K562 (cell line): Measurements from ENCODE around the gene PLCL2. TPM values are rescaled to one million over a fixed set of nuclear protein-coding genes. Genes with fewer than 3 reads are reported as not detected.

Experiments
- ATAC-seq: fragments of 200-7000 bp; cut with Tn5 transposase; 3 replicates; pipeline ENCODE4 v1.9.1; 2020; ENCODE audit warnings: moderate library complexity
- BruUV-seq: library from RNA; stranded (reverse); fragments of 400-500 nt; replicated peaks from 2 replicates; lab custom pipeline; 2021; lab: Mats Ljungman, UMichigan
- CTCF ChIA-PET: fragments of 300-600 bp; formaldehyde crosslinking; extraction: SDS; loops from one replicate; lab custom pipeline; 2021; ENCODE audit warnings: low intra/inter-chr PET ratio; lab: Yijun Ruan, JAX
- POLR2A ChIA-PET: fragments of 300-600, 350-650 bp; sonication (Branson Sonifier 250); formaldehyde crosslinking; extraction: SDS; loops from one replicate; lab custom pipeline; 2021; ENCODE audit warnings: antibody characterized with exemption, inconsistent platforms; lab: Yijun Ruan, JAX
- DNase-seq, 4 experiments: peaks; one replicate each; pipeline versions ENCODE4 v3.0.0 to v3.0.0-alpha.2; 2011 to 2018; ENCODE audit warnings: low spot score in 3 of 4, mixed read lengths in 3 of 4; ENCODE audit errors: extremely low read depth in 1 of 4
- FAIRE-seq: peaks from 2 replicates; lab custom pipeline; 2011; peaks lifted over from hg19 to GRCh38; lab: Jason Lieb, UNC
- H2AFZ ChIP-seq: 2 replicates; pipeline ENCODE4 v1.6.0; 2011; ENCODE audit warnings: low read depth, low read length, control low read depth, inconsistent platforms
- H3K27ac ChIP-seq: fragments of 200-600 bp; 3 replicates; pipeline ENCODE4 v1.8.0; 2011; ENCODE audit warnings: low read depth, mild to moderate bottlenecking, control low read depth, inconsistent platforms, low read length, moderate library complexity, mixed read lengths; ENCODE audit errors: extremely low read depth
- H3K27me3 ChIP-seq, 2 experiments: fragments of 300-600 bp in 1 of 2; 2 replicates in 1 of 2; 3 replicates in 1 of 2; pipeline versions ENCODE4 v1.6.0 to v1.8.0; 2011; ENCODE audit warnings: inconsistent platforms in 2 of 2, low read length in 2 of 2, mild to moderate bottlenecking in 1 of 2, mixed read lengths in 1 of 2, moderate library complexity in 1 of 2; ENCODE audit not compliant: control insufficient read depth in 2 of 2, insufficient read depth in 2 of 2
- H3K36me3 ChIP-seq: fragments of 300-600 bp; 3 replicates; pipeline ENCODE4 v1.8.0; 2011; ENCODE audit warnings: mild to moderate bottlenecking, low read length, inconsistent platforms; ENCODE audit not compliant: control insufficient read depth, insufficient read depth
- H3K4me1 ChIP-seq, 2 experiments: fragments of 200-600 bp in 1 of 2; replicated peaks in 1 of 2; 2 replicates in 1 of 2; 3 replicates in 1 of 2; pipeline versions ENCODE4 v1.5.1 to v1.8.0; 2011; ENCODE audit warnings: inconsistent platforms in 2 of 2, low read length in 2 of 2, mild to moderate bottlenecking in 1 of 2, mixed read lengths in 1 of 2, moderate library complexity in 1 of 2; ENCODE audit not compliant: control insufficient read depth in 2 of 2, insufficient read depth in 2 of 2
- H3K4me2 ChIP-seq: 2 replicates; pipeline ENCODE4 v1.6.1; 2011; ENCODE audit warnings: low read length, control low read depth, inconsistent platforms, mixed read lengths; ENCODE audit not compliant: insufficient read depth
- H3K4me3 ChIP-seq: fragments of 200-600 bp; sonication (generic), shearing (Covaris generic); 2 replicates; pipeline ENCODE4 v1.5.1; 2016; ENCODE audit warnings: control low read depth, inconsistent platforms
- H3K79me2 ChIP-seq: fragments of 200-600 bp; 3 replicates; pipeline ENCODE4 v1.8.0; 2011; ENCODE audit warnings: low read length, inconsistent platforms; ENCODE audit not compliant: control insufficient read depth, insufficient read depth
- H3K9ac ChIP-seq, 2 experiments: 2 replicates each; pipeline versions ENCODE4 v1.6.0 to v1.6.1; 2011; ENCODE audit warnings: low read depth in 2 of 2, low read length in 2 of 2, control low read depth in 1 of 2, inconsistent platforms in 1 of 2, mild to moderate bottlenecking in 1 of 2, mixed read lengths in 1 of 2; ENCODE audit not compliant: insufficient read depth in 1 of 2
- H3K9me1 ChIP-seq: one replicate; pipeline ENCODE4 v1.6.0; 2011; ENCODE audit warnings: inconsistent platforms, mild to moderate bottlenecking, low read length, moderate library complexity; ENCODE audit not compliant: control insufficient read depth, insufficient read depth
- H3K9me3 ChIP-seq: replicated peaks from 2 replicates; pipeline ENCODE4 v1.5.1; 2011; ENCODE audit warnings: low read depth, low read length, inconsistent platforms; ENCODE audit not compliant: control insufficient read depth, insufficient read depth
- H4K20me1 ChIP-seq: replicated peaks from 2 replicates; pipeline ENCODE4 v1.6.1; 2011; ENCODE audit warnings: low read length, inconsistent platforms, mixed read lengths; ENCODE audit not compliant: control insufficient read depth, insufficient read depth
- ARID2 ChIP-seq: fragments of 450-650 bp; IDR thresholded peaks from 2 replicates; pipeline ENCODE4 v1.6.1; 2017; ENCODE audit warnings: antibody characterized with exemption, mild to moderate bottlenecking
- CBX1 ChIP-seq: sonication (generic); IDR thresholded peaks from 2 replicates; pipeline ENCODE4 v1.6.1; 2016; ENCODE audit warnings: antibody characterized with exemption, low read depth, mild to moderate bottlenecking
- RNF2 ChIP-seq: sonication (generic); IDR thresholded peaks from 2 replicates; pipeline ENCODE4 v1.6.1; 2016
- ZNF143 ChIP-seq: sonication (generic); formaldehyde crosslinking; IDR thresholded peaks from 2 replicates; pipeline ENCODE4 v1.9.0; 2022; ENCODE audit warnings: mild to moderate bottlenecking, missing genetic modification reagents
- WGBS: fragments of 100-300 bp; shearing (Covaris generic); methylation state at CpG from one replicate; pipeline ENCODE4 v1.1.6; 2016; ENCODE audit warnings: low coverage, mixed read lengths; ENCODE audit not compliant: insufficient coverage; ENCODE audit errors: missing lambda C conversion rate; 5-methylcytosine and 5-hydroxymethylcytosine counted together
- in situ Hi-C: fragments of 300-500 bp; cut with MboI; formaldehyde crosslinking; loops from 4 replicates; pipeline ENCODE4 v1.15.0; 2018; ENCODE audit warnings: inconsistent platforms, mixed read lengths
- intact Hi-C: fragments of 100-400 bp; cut with micrococcal nuclease; formaldehyde crosslinking; loops from 2 replicates; pipeline ENCODE4 v1.14.2; 2022
- polyA plus RNA-seq, 8 experiments: library from polyadenylated mRNA; depleted of rRNA in 4 of 8; stranded (reverse) in 5 of 8; unstranded in 3 of 8; fragments of >200 nt; fragmentation: Nextera tagmentation in 2 of 8; fragmentation: Illumina TruSeq in 1 of 8; extraction: Ambion mirVana in 2 of 8; extraction: Trizol in 1 of 8; gene quantifications; 2 replicates each; pipeline versions ENCODE4 v1.2.1 to v1.2.3, GENCODE V29; 2011 to 2014; ENCODE audit warnings: inconsistent platforms in 1 of 8, missing spikeins in 1 of 8
- total RNA-seq, 7 experiments: library from RNA; depleted of rRNA in 6 of 7; stranded (reverse); fragments of >200 nt in 6 of 7; fragmentation: Illumina TruSeq in 2 of 7; extraction: Trizol in 2 of 7; gene quantifications; 2 replicates each; pipeline versions ENCODE4 v1.2.1 to v1.2.3, GENCODE V29; 2011 to 2021; ENCODE audit warnings: low replicate concordance in 1 of 7
- TF ChIP-seq, protein P1 (sequence below): fragments of 250-450 bp; sonication (Bioruptor Pico); IDR thresholded peaks from 2 replicates; pipeline ENCODE4 v1.5.1; 2021; ENCODE audit warnings: mild to moderate bottlenecking
- TF ChIP-seq, protein P2 (sequence below): fragments of 250-450 bp; sonication (Bioruptor Pico); IDR thresholded peaks from 2 replicates; pipeline ENCODE4 v1.4.0; 2020; ENCODE audit warnings: mild to moderate bottlenecking, moderate library complexity, borderline replicate concordance
- TF ChIP-seq, protein P3 (sequence below): fragments of 450-650 bp; IDR thresholded peaks from 2 replicates; pipeline ENCODE4 v1.6.1; 2018; ENCODE audit warnings: mild to moderate bottlenecking, low read depth; ENCODE audit not compliant: partially characterized antibody
- TF ChIP-seq, protein P4 (sequence below): sonication (generic); formaldehyde crosslinking; IDR thresholded peaks from 2 replicates; pipeline ENCODE4 v1.8.1; 2022; ENCODE audit warnings: missing genetic modification reagents

Gene PLCL2
- total and polyA plus RNA-seq, 9 of the 15 experiments (the other 6 are each of a cell fraction or from before 2014, with no cell fraction given): 0.03 to 0.18 (median 0.11) TPM; not detected in 2

DNA sequence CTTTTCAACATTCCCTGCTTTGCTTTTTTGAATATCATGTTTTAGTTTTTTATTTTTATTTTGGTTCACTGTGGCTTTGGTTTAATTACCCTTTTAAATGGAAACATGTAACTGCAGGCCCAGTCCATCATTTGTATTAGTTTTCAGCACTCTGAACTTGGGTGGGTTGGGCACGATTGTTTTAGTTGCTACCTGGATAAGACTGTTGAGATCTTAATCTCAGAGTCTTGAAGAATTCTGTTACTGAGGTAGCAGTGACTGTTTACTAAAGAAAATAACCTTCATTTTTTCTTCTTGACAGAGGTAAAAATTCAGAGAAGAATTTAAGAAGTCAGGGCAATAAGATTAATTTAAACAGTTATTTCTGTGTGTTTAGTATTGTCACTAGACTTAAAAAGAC is 15.2 kb downstream of the PLCL2 start:
- H3K4me2 ChIP-seq: no peak overlapping the region
- no peak overlapping the region for H3K9ac ChIP-seq
- TF ChIP-seq, protein P1, sequence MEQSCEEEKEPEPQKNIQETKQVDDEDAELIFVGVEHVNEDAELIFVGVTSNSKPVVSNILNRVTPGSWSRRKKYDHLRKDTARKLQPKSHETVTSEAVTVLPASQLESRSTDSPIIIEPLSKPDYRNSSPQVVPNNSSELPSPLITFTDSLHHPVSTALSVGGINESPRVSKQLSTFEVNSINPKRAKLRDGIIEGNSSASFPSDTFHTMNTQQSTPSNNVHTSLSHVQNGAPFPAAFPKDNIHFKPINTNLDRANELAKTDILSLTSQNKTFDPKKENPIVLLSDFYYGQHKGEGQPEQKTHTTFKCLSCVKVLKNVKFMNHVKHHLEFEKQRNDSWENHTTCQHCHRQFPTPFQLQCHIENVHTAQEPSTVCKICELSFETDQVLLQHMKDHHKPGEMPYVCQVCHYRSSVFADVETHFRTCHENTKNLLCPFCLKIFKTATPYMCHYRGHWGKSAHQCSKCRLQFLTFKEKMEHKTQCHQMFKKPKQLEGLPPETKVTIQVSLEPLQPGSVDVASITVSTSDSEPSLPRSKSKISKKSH (CRISPR knock-in tag): no peak
- TF ChIP-seq ARID2 (no peak), CBX1 (no peak), RNF2 (no peak), ZNF143 (no peak)
- TF ChIP-seq, protein P2, sequence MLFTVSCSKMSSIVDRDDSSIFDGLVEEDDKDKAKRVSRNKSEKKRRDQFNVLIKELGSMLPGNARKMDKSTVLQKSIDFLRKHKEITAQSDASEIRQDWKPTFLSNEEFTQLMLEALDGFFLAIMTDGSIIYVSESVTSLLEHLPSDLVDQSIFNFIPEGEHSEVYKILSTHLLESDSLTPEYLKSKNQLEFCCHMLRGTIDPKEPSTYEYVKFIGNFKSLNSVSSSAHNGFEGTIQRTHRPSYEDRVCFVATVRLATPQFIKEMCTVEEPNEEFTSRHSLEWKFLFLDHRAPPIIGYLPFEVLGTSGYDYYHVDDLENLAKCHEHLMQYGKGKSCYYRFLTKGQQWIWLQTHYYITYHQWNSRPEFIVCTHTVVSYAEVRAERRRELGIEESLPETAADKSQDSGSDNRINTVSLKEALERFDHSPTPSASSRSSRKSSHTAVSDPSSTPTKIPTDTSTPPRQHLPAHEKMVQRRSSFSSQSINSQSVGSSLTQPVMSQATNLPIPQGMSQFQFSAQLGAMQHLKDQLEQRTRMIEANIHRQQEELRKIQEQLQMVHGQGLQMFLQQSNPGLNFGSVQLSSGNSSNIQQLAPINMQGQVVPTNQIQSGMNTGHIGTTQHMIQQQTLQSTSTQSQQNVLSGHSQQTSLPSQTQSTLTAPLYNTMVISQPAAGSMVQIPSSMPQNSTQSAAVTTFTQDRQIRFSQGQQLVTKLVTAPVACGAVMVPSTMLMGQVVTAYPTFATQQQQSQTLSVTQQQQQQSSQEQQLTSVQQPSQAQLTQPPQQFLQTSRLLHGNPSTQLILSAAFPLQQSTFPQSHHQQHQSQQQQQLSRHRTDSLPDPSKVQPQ (CRISPR knock-in tag): no peak
- TF ChIP-seq, protein P3, sequence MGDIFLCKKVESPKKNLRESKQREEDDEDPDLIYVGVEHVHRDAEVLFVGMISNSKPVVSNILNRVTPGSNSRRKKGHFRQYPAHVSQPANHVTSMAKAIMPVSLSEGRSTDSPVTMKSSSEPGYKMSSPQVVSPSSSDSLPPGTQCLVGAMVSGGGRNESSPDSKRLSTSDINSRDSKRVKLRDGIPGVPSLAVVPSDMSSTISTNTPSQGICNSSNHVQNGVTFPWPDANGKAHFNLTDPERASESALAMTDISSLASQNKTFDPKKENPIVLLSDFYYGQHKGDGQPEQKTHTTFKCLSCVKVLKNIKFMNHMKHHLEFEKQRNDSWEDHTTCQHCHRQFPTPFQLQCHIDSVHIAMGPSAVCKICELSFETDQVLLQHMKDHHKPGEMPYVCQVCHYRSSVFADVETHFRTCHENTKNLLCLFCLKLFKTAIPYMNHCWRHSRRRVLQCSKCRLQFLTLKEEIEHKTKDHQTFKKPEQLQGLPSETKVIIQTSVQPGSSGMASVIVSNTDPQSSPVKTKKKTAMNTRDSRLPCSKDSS: no peak
- TF ChIP-seq, protein P4, sequence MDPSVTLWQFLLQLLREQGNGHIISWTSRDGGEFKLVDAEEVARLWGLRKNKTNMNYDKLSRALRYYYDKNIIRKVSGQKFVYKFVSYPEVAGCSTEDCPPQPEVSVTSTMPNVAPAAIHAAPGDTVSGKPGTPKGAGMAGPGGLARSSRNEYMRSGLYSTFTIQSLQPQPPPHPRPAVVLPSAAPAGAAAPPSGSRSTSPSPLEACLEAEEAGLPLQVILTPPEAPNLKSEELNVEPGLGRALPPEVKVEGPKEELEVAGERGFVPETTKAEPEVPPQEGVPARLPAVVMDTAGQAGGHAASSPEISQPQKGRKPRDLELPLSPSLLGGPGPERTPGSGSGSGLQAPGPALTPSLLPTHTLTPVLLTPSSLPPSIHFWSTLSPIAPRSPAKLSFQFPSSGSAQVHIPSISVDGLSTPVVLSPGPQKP (CRISPR knock-in tag): no peak
- H2AFZ ChIP-seq: no peak overlapping the region
- no peak overlapping the region for H3K4me3 ChIP-seq
- DNase-seq (no peak), ATAC-seq (no peak), FAIRE-seq (no peak)
- no peaks in the 10 kb centered on the region for H3K9me3 ChIP-seq
- no peaks in the 10 kb centered on the region for H4K20me1 ChIP-seq
- H3K36me3 ChIP-seq: no peaks in the 10 kb centered on the region
- peaks cover 4 to 5% of the 10 kb centered on the region in 2 experiments; a peak in 3 of 5 replicates for H3K27me3 ChIP-seq
- WGBS: 0% methylated on average over 1 of the region's 1 CpG
- no peaks in the 10 kb centered on the region for H3K4me1 ChIP-seq
- H3K9me1 ChIP-seq: no peaks in the 10 kb centered on the region
- no peak overlapping the region for H3K27ac ChIP-seq
- H3K79me2 ChIP-seq: no peaks in the 10 kb centered on the region
- no TSS peak for BruUV-seq
- intact Hi-C loops (no loop called here), in situ Hi-C loops (loop anchor here (25.0 kb wide), 1 partner anchor 512 kb away; no protein-coding TSS in a partner anchor)
- POLR2A ChIA-PET: no interaction called here
- CTCF ChIA-PET: no interaction called here
